CD14-positive monocyte (primary cell): ENCODE data around the gene TUBG1. TPM values are rescaled to one million over a fixed set of nuclear protein-coding genes. Genes with fewer than 3 reads are reported as not detected.

Experiments used
- DNase-seq, 3 donors: peaks; one replicate each; pipeline ENCODE4 v3.0.0-alpha.2; 2011 to 2022
- H2AFZ ChIP-seq: 2 replicates; pipeline ENCODE4 v1.6.0; 2012; ENCODE audit warnings: mild to moderate bottlenecking, low read depth, low read length, inconsistent platforms; ENCODE audit not compliant: insufficient read depth, poor library complexity, severe bottlenecking
- H3K27ac ChIP-seq, 2 donors: 1 replicate in 1 of 2; 2 replicates in 1 of 2; pipeline ENCODE4 v1.5.1; 2012 to 2013; ENCODE audit warnings: low read length in 2 of 2, control low read depth in 1 of 2, inconsistent platforms in 1 of 2, low read depth in 1 of 2, mild to moderate bottlenecking in 1 of 2
- H3K27me3 ChIP-seq, 2 donors: one replicate each; pipeline versions ENCODE4 v1.6.0 to v1.6.1; 2011 to 2013; ENCODE audit warnings: low read length in 2 of 2; ENCODE audit not compliant: control insufficient read depth in 2 of 2, insufficient read depth in 2 of 2
- H3K36me3 ChIP-seq, 2 donors: replicated peaks in 1 of 2; 1 replicate in 1 of 2; 2 replicates in 1 of 2; pipeline versions ENCODE4 v1.5.1 to v1.6.1; 2012 to 2013; ENCODE audit warnings: low read length in 2 of 2, control low read depth in 1 of 2, inconsistent platforms in 1 of 2, mild to moderate bottlenecking in 1 of 2; ENCODE audit not compliant: insufficient read depth in 2 of 2, control insufficient read depth in 1 of 2
- H3K4me1 ChIP-seq, 2 donors: 1 replicate in 1 of 2; 2 replicates in 1 of 2; pipeline versions ENCODE4 v1.5.1 to v1.6.1; 2012 to 2013; ENCODE audit warnings: low read length in 2 of 2, control low read depth in 1 of 2, inconsistent platforms in 1 of 2, mild to moderate bottlenecking in 1 of 2, moderate library complexity in 1 of 2; ENCODE audit not compliant: insufficient read depth in 2 of 2, control insufficient read depth in 1 of 2
- H3K4me2 ChIP-seq: replicated peaks from 2 replicates; pipeline ENCODE3; 2012; ENCODE audit warnings: low read length, moderate library complexity, mild to moderate bottlenecking; ENCODE audit not compliant: poor library complexity, severe bottlenecking; ENCODE audit errors: extremely low read depth
- H3K4me3 ChIP-seq, 3 experiments: fragments of 200-600 bp in 1 of 3; sonication (generic) in 1 of 3; replicated peaks in 1 of 3; 1 replicate in 2 of 3; 2 replicates in 1 of 3; pipeline ENCODE4 v1.5.1; 2011 to 2013; ENCODE audit warnings: low read length in 3 of 3, mild to moderate bottlenecking in 3 of 3, control low read depth in 2 of 3, low read depth in 2 of 3, inconsistent platforms in 1 of 3, moderate library complexity in 1 of 3
- H3K79me2 ChIP-seq: 2 replicates; pipeline ENCODE4 v1.6.0; 2012; ENCODE audit warnings: mild to moderate bottlenecking, control low read depth, inconsistent platforms, low read length, moderate library complexity; ENCODE audit not compliant: insufficient read depth
- H3K9ac ChIP-seq: 2 replicates; pipeline ENCODE4 v1.6.0; 2017; ENCODE audit warnings: low read length, mild to moderate bottlenecking; ENCODE audit not compliant: insufficient read depth, poor library complexity, severe bottlenecking
- H3K9me3 ChIP-seq, 2 donors: replicated peaks in 1 of 2; 1 replicate in 1 of 2; 2 replicates in 1 of 2; pipeline versions ENCODE4 v1.5.1 to v1.6.1; 2012 to 2013; ENCODE audit warnings: low read length in 2 of 2, control low read depth in 1 of 2; ENCODE audit not compliant: control insufficient read depth in 1 of 2, insufficient read depth in 1 of 2
- H4K20me1 ChIP-seq: 2 replicates; pipeline ENCODE4 v1.6.0; 2012; ENCODE audit warnings: mild to moderate bottlenecking, low read length, control low read depth, moderate library complexity; ENCODE audit not compliant: insufficient read depth
- H3K27ac Mint-ChIP-seq, 7 donors: one replicate each; pipeline ENCODE4 v1.8.0; 2020; ENCODE audit warnings: mild to moderate bottlenecking in 7 of 7, mixed read lengths in 7 of 7, moderate library complexity in 6 of 7, inconsistent platforms in 2 of 7
- H3K27me3 Mint-ChIP-seq, 3 donors: one replicate each; pipeline ENCODE4 v1.8.0; 2021 to 2022; ENCODE audit warnings: low read depth in 3 of 3, mild to moderate bottlenecking in 3 of 3, mixed read lengths in 3 of 3, moderate library complexity in 3 of 3, inconsistent platforms in 1 of 3
- H3K36me3 Mint-ChIP-seq, 2 donors: one replicate each; pipeline ENCODE4 v1.8.0; 2020; ENCODE audit warnings: mixed read lengths in 2 of 2, inconsistent platforms in 1 of 2, mild to moderate bottlenecking in 1 of 2
- H3K4me1 Mint-ChIP-seq: one replicate; pipeline ENCODE4 v1.8.0; 2020; ENCODE audit warnings: mild to moderate bottlenecking, mixed read lengths
- H3K4me3 Mint-ChIP-seq, 2 donors: one replicate each; pipeline ENCODE4 v1.8.0; 2020; ENCODE audit warnings: mild to moderate bottlenecking in 2 of 2, mixed read lengths in 2 of 2, moderate library complexity in 1 of 2
- H3K9me3 Mint-ChIP-seq, 7 donors: one replicate each; pipeline ENCODE4 v1.8.0; 2020 to 2022; ENCODE audit warnings: mixed read lengths in 7 of 7, mild to moderate bottlenecking in 6 of 7, moderate library complexity in 6 of 7, inconsistent platforms in 2 of 7
- CTCF ChIP-seq: fragments of 200-600 bp; IDR thresholded peaks from one replicate; pipeline ENCODE4 v1.8.0; 2022; ENCODE audit warnings: antibody characterized with exemption, mild to moderate bottlenecking
- WGBS: methylation state at CpG from one replicate; pipeline ENCODE4 v1.1.5; 2013; ENCODE audit warnings: missing lambda C conversion rate; ENCODE audit not compliant: insufficient coverage; 5-methylcytosine and 5-hydroxymethylcytosine counted together
- intact Hi-C, 2 donors: fragments of 100-400 bp; cut with micrococcal nuclease; formaldehyde crosslinking; loops; one replicate each; pipeline versions ENCODE4 v1.15.0 to v1.15.1; 2023
- polyA plus RNA-seq, 3 donors: library from polyadenylated mRNA; depleted of rRNA in 1 of 3; unstranded in 2 of 3; stranded (reverse) in 1 of 3; fragments of 300-500 nt in 2 of 3; fragments of >200 nt in 1 of 3; fragmentation: Illumina TruSeq in 2 of 3; gene quantifications; 1 replicate in 2 of 3; 2 replicates in 1 of 3; pipeline ENCODE4 v1.2.3, GENCODE V29; 2012 to 2021

TUBG1 gene
- polyA plus RNA-seq, 3 donors, result 7.5 to 17.4 (median 10.2) TPM

- Histone ChIP-seq H2AFZ (no peak overlapping the region), H3K9me3 (no peaks in the 10 kb centered on the region), H3K27me3 (peaks cover 2 to 19% of the 10 kb centered on the region in 2 donors), H3K9ac (no peak overlapping the region), H3K27ac (no peak overlapping the region), H4K20me1 (no peaks in the 10 kb centered on the region), H3K36me3 (no peaks in the 10 kb centered on the region), H3K4me1 (peaks cover 6 to 8% of the 10 kb centered on the region in 2 donors), H3K4me3 (no peak overlapping the region), H3K4me2 (no peak overlapping the region), H3K79me2 (no peaks in the 10 kb centered on the region)
- no CpG with 5 or more reads among the region's 4 CpGs for WGBS
- intact Hi-C loops, result no loop called here
- no peak for DNase-seq
- Mint-ChIP-seq H3K4me3 (no peak overlapping the region), H3K4me1 (peaks cover 13% of the 10 kb centered on the region), H3K27ac (no peak overlapping the region), H3K36me3 (no peaks in the 10 kb centered on the region), H3K9me3 (peaks cover 0 to 2% (median 0%) of the 10 kb centered on the region in 7 donors), H3K27me3 (peaks cover 31 to 37% (median 31%) of the 10 kb centered on the region in 3 donors)
- TF ChIP-seq CTCF, result no peak
These were observed 41.9 kb downstream of the TUBG1 start for GRCh38 chr17:42651392-42651791.

- Histone ChIP-seq H3K27me3 (peaks cover 2 to 19% of the 10 kb centered on the region in 2 donors), H4K20me1 (no peaks in the 10 kb centered on the region), H3K4me1 (peaks cover 6 to 8% of the 10 kb centered on the region in 2 donors), H2AFZ (peak overlapping the region; percentile 71), H3K36me3 (no peaks in the 10 kb centered on the region), H3K27ac (no peak overlapping the region), H3K9me3 (no peaks in the 10 kb centered on the region), H3K79me2 (no peaks in the 10 kb centered on the region), H3K9ac (peak overlapping the region; percentile 17), H3K4me2 (peak overlapping the region; percentile 46), H3K4me3 (no peak overlapping the region)
- peaks cover 0 to 6% (median 3%) of the 10 kb centered on the region in 7 donors for H3K9me3 Mint-ChIP-seq
- peak overlapping the region; percentile 39 to 82 for H3K4me3 Mint-ChIP-seq
- intact Hi-C loops, result no loop called here
- no peaks in the 10 kb centered on the region for H3K36me3 Mint-ChIP-seq
- no peak for DNase-seq
- H3K4me1 Mint-ChIP-seq, result peaks cover 22% of the 10 kb centered on the region
- no peak for TF ChIP-seq CTCF
- WGBS, result 27% methylated on average over 28 of the region's 42 CpGs
- H3K27me3 Mint-ChIP-seq, result peaks cover 33 to 40% (median 36%) of the 10 kb centered on the region in 3 donors
- H3K27ac Mint-ChIP-seq, result no peak overlapping the region
These were observed 44.0 kb downstream of the TUBG1 start for GRCh38 chr17:42653179-42654124.
